MM.1S (cell line): ENCODE measurements around the gene TOMM40L.

Experiments
- CTCF ChIP-seq: fragments of 300-600 bp; sonication (generic); IDR thresholded peaks from 2 replicates; pipeline ENCODE4 v1.5.1; 2016; ENCODE audit warnings: antibody characterized with exemption, low read length, mixed read lengths
- EZH2 ChIP-seq: fragments of 300-600 bp; sonication (generic); optimal IDR thresholded peaks from 2 replicates; pipeline ENCODE3; 2017; ENCODE audit warnings: low read depth, mild to moderate bottlenecking, antibody characterized with exemption, low read length, mixed read lengths
- EZH2phosphoT487 ChIP-seq: fragments of 300-600 bp; sonication (generic); IDR thresholded peaks from 2 replicates; pipeline ENCODE4 v1.6.1; 2018; ENCODE audit warnings: antibody characterized with exemption, low read length

- TF ChIP-seq CTCF = no peak
- no peak for TF ChIP-seq EZH2phosphoT487
- no peak for TF ChIP-seq EZH2
Observed at GRCh38 chr1:161206411-161207140, 19.3 kb upstream of the TOMM40L start.
